ENCODE results near the gene TDP2. TPM values are rescaled to one million over a fixed set of nuclear protein-coding genes. Genes with fewer than 3 reads are reported as not detected.

Gene TDP2
- total RNA-seq, 1 experiment from 2014 or later, result 30.2 TPM

- TF ChIP-seq EZH2phosphoT487 (IDR thresholded peaks at IDR 0.05; ENCODE audit: borderline replicate concordance) (no peak), ELF1 (IDR thresholded peaks at IDR 0.05; ENCODE audit: borderline replicate concordance, low read depth) (no peak), CEBPB (IDR thresholded peaks at IDR 0.05; ENCODE audit: low read depth) (no peak), EZH2 (IDR thresholded peaks at IDR 0.05) (no peak)
These were observed 30.0 kb downstream of the TDP2 start (continued) for GRCh38 chr6:24636681-24637080.

GRCh38 chr6:24632573-24632972 lies 34.1 kb downstream of the TDP2 start:
- Histone ChIP-seq H3K79me2 (ENCODE audit: insufficient read depth, low read length) (no peaks in the 10 kb centered on the region), H3K9me3 (ENCODE audit: control insufficient read depth in 1 of 2, insufficient read depth in 1 of 2, low read depth in 1 of 2, low read length in 2 of 2) (no peaks in the 10 kb centered on the region), H3K27me3 (ENCODE audit: insufficient read depth, low read length) (no peaks in the 10 kb centered on the region), H3K9me2 (ENCODE audit: insufficient read depth) (no peaks in the 10 kb centered on the region), H3K9ac (ENCODE audit: low read length) (no peak overlapping the region), H3K4me2 (ENCODE audit: low read length) (no peak overlapping the region), H3K36me3 (ENCODE audit: control insufficient read depth in 1 of 2, insufficient read depth in 2 of 2, low read length in 2 of 2) (no peaks in the 10 kb centered on the region), H3K4me3 (replicated peaks in 1 of 2; ENCODE audit: low read depth in 1 of 2, low read length in 2 of 2) (no peak overlapping the region), H4K20me1 (ENCODE audit: insufficient read depth) (no peaks in the 10 kb centered on the region), H3K27ac (ENCODE audit: low read depth, low read length) (no peak overlapping the region), H3K4me1 (ENCODE audit: control insufficient read depth in 1 of 2, insufficient read depth in 2 of 2, low read length in 2 of 2) (no peaks in the 10 kb centered on the region), H2AFZ (ENCODE audit: low read depth, low read length, poor library complexity, severe bottlenecking) (no peak overlapping the region)
- RAD21 ChIA-PET (ENCODE audit: low non-redundant PET in 1 of 2, low total read pairs in 2 of 2, uncharacterized antibody in 2 of 2, unreplicated experiment in 2 of 2), result no interaction called here
- POLR2A ChIA-PET, result no interaction called here
- ATAC-seq, result no peak
- CTCF ChIA-PET, result no interaction called here
- no TSS peak for BruUV-seq (replicated peaks)
- intact Hi-C loops (cut with micrococcal nuclease), result no loop called here
- no peak for TF ChIP-seq EGR1 (IDR thresholded peaks at IDR 0.05; ENCODE audit: low read depth)
- no peak for TF ChIP-seq TCF7L2 (IDR thresholded peaks at IDR 0.05; ENCODE audit: borderline replicate concordance, extremely low read depth, insufficient read depth, insufficient read length)
- TF ChIP-seq FOSL1 (IDR thresholded peaks at IDR 0.05; ENCODE audit: low read depth), result no peak
- no peak for TF ChIP-seq ATF3 (IDR thresholded peaks at IDR 0.05)
- TF ChIP-seq YY1 (IDR thresholded peaks at IDR 0.05; ENCODE audit: extremely low read depth, insufficient replicate concordance, low read depth, low read length), result no peak
- no peak for TF ChIP-seq SRF (IDR thresholded peaks at IDR 0.05; ENCODE audit: low read depth)
- no peak for TF ChIP-seq POLR2A (IDR thresholded peaks at IDR 0.05; ENCODE audit: borderline replicate concordance, extremely low read depth, insufficient read depth, insufficient read length)
- no peak for TF ChIP-seq EZH2phosphoT487 (IDR thresholded peaks at IDR 0.05; ENCODE audit: borderline replicate concordance)
- no peak for TF ChIP-seq MAX (IDR thresholded peaks at IDR 0.05)
- no peak for TF ChIP-seq CEBPB (IDR thresholded peaks at IDR 0.05; ENCODE audit: low read depth)
- TF ChIP-seq CTCF (IDR thresholded peaks at IDR 0.05 in 2 of 3, conservative IDR thresholded peaks at IDR 0.05 in 1 of 3; ENCODE audit: borderline replicate concordance in 1 of 3, insufficient read depth in 1 of 3, low read depth in 2 of 3, low read length in 2 of 3), result no peak
- no peak for TF ChIP-seq POLR2AphosphoS5 (IDR thresholded peaks at IDR 0.05; ENCODE audit: low read depth, low read length)
- no peak for TF ChIP-seq RAD21 (IDR thresholded peaks at IDR 0.05; ENCODE audit: low read depth)
- TF ChIP-seq EZH2 (IDR thresholded peaks at IDR 0.05), result no peak
- no peak for TF ChIP-seq SP1 (IDR thresholded peaks at IDR 0.05; ENCODE audit: low read depth)
- TF ChIP-seq CBX3 (IDR thresholded peaks at IDR 0.05; ENCODE audit: low read depth), result no peak
- no peak for DNase-seq (ENCODE audit: low read depth, low spot score)

Data from HCT116 (cell line).